Activated CD4-positive, alpha-beta T cell treated with anti-CD3 and anti-CD28 coated beads, Interleukin-2, amount 10 ng/mL, durations not matched to agents 7 days and 5 days (primary cell): ENCODE measurements around the gene CACNA1B. TPM values are rescaled to one million over a fixed set of nuclear protein-coding genes. Genes with fewer than 3 reads are reported as not detected.
"Not testable (repeated sequence)": the region's sequence is repeated elsewhere in the genome, so short reads cannot be mapped to it uniquely, and the experiment has no call there.

Experiments
- CTCF ChIA-PET: fragments of 350-600 bp; sonication (Branson Sonifier 250); formaldehyde crosslinking; loops from one replicate; lab custom pipeline; 2021; ENCODE audit warnings: antibody characterized with exemption; lab: Charles Lee
- POLR2A ChIA-PET: fragments of 350-600 bp; sonication (Branson Sonifier 250); formaldehyde crosslinking; loops from one replicate; lab custom pipeline; 2021; ENCODE audit warnings: antibody characterized with exemption; lab: Charles Lee
- DNase-seq: peaks from one replicate; pipeline ENCODE4 v3.0.0-alpha.2; 2020
- H3K27ac Mint-ChIP-seq: one replicate; pipeline ENCODE4 v1.8.0; 2021; ENCODE audit warnings: mild to moderate bottlenecking, moderate library complexity, mixed read lengths
- H3K27me3 Mint-ChIP-seq: one replicate; pipeline ENCODE4 v1.8.0; 2021; ENCODE audit warnings: mixed read lengths
- H3K36me3 Mint-ChIP-seq: one replicate; pipeline ENCODE4 v1.8.0; 2021; ENCODE audit warnings: low read depth, mixed read lengths
- H3K4me1 Mint-ChIP-seq: one replicate; pipeline ENCODE4 v1.8.0; 2021; ENCODE audit warnings: mixed read lengths
- H3K4me3 Mint-ChIP-seq: one replicate; pipeline ENCODE4 v1.8.0; 2021; ENCODE audit warnings: mild to moderate bottlenecking, moderate library complexity, mixed read lengths
- H3K9me3 Mint-ChIP-seq: one replicate; pipeline ENCODE4 v1.8.0; 2021; ENCODE audit warnings: mixed read lengths
- total RNA-seq, 2 experiments: library from RNA; stranded (reverse); gene quantifications; one replicate each; pipeline ENCODE4 v1.2.3, GENCODE V29; 2021

Gene CACNA1B
- total RNA-seq, 2 experiments from 2014 or later = not detected

DNA sequence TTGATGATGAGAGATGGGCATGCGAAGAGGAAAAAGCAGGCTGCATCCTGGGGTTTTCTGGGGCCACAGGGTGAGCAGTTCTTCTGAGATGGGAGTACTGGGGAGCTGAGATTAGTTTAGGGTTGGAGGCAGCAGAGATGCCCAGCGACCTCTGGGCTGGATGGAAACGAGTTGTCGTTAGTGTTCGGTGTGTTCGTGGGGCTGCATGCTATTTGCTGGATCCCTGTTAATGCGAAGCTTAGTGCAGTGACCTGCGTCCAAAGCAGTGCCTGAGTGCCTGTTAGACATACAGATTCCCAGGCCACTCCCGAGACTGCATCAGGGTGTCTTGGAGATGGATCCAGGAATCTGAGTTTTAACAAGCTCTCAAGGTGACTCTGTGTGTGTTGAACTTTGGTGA, 201.3 kb downstream of the CACNA1B start:
- no peaks in the 10 kb centered on the region for H3K9me3 Mint-ChIP-seq
- ChIA-PET CTCF (no interaction called here), POLR2A (no interaction called here)
- H3K4me1 Mint-ChIP-seq = no peaks in the 10 kb centered on the region
- DNase-seq = no peak
- no peaks in the 10 kb centered on the region for H3K36me3 Mint-ChIP-seq
- no peak overlapping the region for H3K4me3 Mint-ChIP-seq
- H3K27ac Mint-ChIP-seq = no peak overlapping the region
- H3K27me3 Mint-ChIP-seq = peaks cover 2% of the 10 kb centered on the region

DNA sequence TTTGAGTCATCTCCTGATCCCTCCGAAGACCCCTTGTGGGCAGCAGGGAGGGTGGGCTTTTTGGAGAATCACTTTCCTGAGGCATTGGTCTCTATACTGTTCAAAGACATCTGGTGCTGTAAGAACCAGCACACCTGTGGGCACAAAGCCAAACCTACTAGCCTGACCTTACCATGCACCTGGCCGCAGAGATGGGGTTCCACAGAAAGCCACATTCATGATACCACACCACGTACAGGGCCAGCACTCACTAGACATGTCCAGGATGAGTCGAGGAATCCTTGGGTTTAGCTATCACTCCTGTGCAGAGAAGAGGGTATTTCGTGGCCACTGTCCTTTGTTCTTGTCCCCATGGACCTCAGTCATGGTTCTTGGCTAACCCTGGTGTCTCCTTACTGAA, 203.4 kb downstream of the CACNA1B start:
- POLR2A ChIA-PET = no interaction called here
- no peaks in the 10 kb centered on the region for H3K4me1 Mint-ChIP-seq
- no peak overlapping the region for H3K4me3 Mint-ChIP-seq
- H3K36me3 Mint-ChIP-seq = no peaks in the 10 kb centered on the region
- H3K27me3 Mint-ChIP-seq = peaks cover 2% of the 10 kb centered on the region
- CTCF ChIA-PET = no interaction called here
- H3K27ac Mint-ChIP-seq = no peak overlapping the region
- no peak for DNase-seq
- peaks cover 12% of the 10 kb centered on the region for H3K9me3 Mint-ChIP-seq

DNA sequence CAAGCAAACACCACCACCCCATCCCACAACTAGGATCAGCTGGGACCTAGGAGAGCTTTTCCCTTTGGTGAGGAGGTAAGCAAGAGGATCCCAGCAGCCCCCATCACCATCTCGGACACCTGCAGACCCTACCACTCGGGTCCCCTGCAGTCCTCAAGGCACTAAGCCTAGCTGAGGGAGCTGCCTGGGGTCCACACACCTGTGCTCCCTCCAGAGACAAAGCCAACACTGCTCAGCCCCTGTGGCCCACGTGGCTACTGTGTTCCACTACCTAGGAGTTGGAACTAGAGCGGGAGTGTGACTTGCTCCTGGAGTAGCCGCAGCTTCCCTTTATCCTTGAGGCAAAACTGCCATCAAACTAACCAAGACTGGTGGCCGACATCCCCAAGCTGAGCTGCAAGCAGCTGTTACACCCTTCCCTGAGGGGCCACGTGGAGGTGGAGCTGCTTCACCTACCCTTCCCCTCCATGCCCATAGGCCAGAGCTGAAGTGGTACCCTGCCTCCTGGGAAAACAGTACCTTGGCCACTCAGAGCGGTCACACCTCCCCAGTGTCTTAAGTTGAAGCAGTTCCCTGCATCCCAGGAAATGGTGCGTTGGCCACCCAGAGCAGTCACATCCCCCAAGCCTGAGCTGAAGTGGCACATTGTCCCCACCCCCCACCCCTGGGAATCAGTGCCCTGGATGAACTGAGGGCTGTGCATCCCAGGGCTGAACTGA, 205.5 kb downstream of the CACNA1B start:
- Mint-ChIP-seq H3K27me3 (peaks cover 5% of the 10 kb centered on the region), H3K9me3 (peaks cover 15% of the 10 kb centered on the region), H3K36me3 (no peaks in the 10 kb centered on the region), H3K4me3 (no peak overlapping the region), H3K27ac (no peak overlapping the region), H3K4me1 (no peaks in the 10 kb centered on the region)
- DNase-seq = no peak
- POLR2A ChIA-PET = no interaction called here
- CTCF ChIA-PET = interaction anchor here (0.9 kb wide), 1 partner anchor 12 kb away, joined by 3 read pairs; no protein-coding TSS in a partner anchor

DNA sequence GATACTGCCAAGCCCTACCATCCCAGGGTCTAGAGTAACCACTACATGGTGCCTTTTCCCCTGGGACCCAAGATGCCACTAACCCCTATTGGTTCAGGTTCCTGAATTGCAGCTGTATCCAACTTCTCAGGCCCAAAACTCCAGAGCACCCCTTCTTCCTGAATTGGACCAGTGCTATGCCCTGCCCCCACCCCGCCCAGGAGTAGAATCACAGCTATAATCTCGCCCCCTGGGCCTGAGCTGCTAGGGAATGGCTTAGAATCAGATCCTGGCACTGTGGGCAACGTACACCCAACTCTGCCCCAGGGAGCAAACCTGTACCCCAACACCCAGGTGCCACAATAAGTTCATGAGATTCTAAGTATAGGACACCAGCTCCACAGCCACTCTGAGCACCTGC, 206.3 kb downstream of the CACNA1B start:
- H3K27ac Mint-ChIP-seq = no peak overlapping the region
- H3K36me3 Mint-ChIP-seq = no peaks in the 10 kb centered on the region
- H3K4me1 Mint-ChIP-seq = no peaks in the 10 kb centered on the region
- peaks cover 15% of the 10 kb centered on the region for H3K9me3 Mint-ChIP-seq
- peaks cover 7% of the 10 kb centered on the region for H3K27me3 Mint-ChIP-seq
- DNase-seq = no peak
- no peak overlapping the region for H3K4me3 Mint-ChIP-seq
- POLR2A ChIA-PET = no interaction called here
- CTCF ChIA-PET = no interaction called here

DNA sequence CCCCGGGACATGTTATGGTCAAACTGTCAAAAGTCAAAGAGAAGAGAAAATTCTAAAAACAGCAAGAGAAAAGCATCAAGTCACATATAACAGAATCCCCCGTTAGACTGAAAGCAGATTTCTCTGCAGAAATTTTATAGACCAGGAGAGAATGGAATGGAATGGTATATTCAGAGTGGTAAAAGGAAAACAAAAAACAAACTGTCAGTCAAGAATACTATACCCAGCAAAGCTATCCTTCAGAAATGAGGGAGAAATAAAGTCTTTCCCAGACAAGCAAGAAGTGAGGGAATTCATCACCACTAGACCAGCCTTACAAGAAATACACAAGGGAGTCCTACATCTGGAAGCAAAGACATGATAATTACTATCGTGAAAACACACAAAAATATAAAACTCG, 208.0 kb downstream of the CACNA1B start:
- H3K4me3 Mint-ChIP-seq = no peak overlapping the region
- H3K9me3 Mint-ChIP-seq = peaks cover 15% of the 10 kb centered on the region
- ChIA-PET POLR2A (no interaction called here), CTCF (no interaction called here)
- no peaks in the 10 kb centered on the region for H3K36me3 Mint-ChIP-seq
- H3K27me3 Mint-ChIP-seq = peaks cover 15% of the 10 kb centered on the region
- no peak for DNase-seq
- H3K27ac Mint-ChIP-seq = no peak overlapping the region
- no peaks in the 10 kb centered on the region for H3K4me1 Mint-ChIP-seq

DNA sequence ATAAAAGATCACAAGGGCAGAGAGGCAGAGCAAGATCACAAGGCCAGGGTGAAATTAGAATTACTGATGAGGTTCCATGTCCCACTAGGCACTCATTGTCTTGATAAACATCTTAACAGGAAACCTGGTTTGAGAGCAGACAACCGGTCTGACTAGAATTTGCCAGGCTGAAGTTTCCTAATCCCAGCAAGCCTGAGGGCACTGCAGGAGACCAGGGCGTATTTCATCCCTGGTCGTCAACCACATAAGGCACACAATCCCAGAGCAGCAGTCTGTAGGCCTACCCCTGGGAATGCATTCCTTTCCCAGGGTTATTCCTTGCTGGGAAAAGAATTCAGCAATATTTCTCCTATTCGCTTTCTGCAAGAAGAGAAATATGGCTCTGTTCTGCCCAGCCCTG, 214.5 kb downstream of the CACNA1B start:
- H3K4me1 Mint-ChIP-seq, H3K4me3 Mint-ChIP-seq, POLR2A ChIA-PET, CTCF ChIA-PET, DNase-seq, H3K27ac Mint-ChIP-seq, H3K9me3 Mint-ChIP-seq, H3K36me3 Mint-ChIP-seq: not testable (repeated sequence)
- H3K27me3 Mint-ChIP-seq = peaks cover 18% of the 10 kb centered on the region

DNA sequence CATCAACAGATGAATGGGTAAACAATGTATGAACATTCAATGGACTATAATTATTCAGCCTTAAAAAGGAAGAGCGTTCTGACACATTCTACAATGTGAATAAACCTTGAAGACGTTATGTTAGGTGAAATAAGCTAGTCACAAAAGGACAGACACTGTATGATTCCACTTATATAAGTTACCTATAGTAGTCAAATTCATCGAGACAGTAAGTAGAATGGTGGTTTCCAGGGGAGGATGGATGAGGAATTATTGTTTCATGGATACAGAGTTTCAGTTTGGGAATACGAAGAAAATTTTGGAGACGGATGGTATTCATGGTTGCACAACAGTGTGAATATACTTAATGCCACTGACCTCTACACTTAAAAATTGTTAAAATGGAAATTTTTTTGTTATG, 216.4 kb downstream of the CACNA1B start:
- ChIA-PET POLR2A (no interaction called here), CTCF (no interaction called here)
- no peak for DNase-seq
- Mint-ChIP-seq H3K9me3 (no peaks in the 10 kb centered on the region), H3K36me3 (no peaks in the 10 kb centered on the region), H3K27ac (no peak overlapping the region), H3K27me3 (peaks cover 14% of the 10 kb centered on the region), H3K4me1 (no peaks in the 10 kb centered on the region), H3K4me3 (no peak overlapping the region)

DNA sequence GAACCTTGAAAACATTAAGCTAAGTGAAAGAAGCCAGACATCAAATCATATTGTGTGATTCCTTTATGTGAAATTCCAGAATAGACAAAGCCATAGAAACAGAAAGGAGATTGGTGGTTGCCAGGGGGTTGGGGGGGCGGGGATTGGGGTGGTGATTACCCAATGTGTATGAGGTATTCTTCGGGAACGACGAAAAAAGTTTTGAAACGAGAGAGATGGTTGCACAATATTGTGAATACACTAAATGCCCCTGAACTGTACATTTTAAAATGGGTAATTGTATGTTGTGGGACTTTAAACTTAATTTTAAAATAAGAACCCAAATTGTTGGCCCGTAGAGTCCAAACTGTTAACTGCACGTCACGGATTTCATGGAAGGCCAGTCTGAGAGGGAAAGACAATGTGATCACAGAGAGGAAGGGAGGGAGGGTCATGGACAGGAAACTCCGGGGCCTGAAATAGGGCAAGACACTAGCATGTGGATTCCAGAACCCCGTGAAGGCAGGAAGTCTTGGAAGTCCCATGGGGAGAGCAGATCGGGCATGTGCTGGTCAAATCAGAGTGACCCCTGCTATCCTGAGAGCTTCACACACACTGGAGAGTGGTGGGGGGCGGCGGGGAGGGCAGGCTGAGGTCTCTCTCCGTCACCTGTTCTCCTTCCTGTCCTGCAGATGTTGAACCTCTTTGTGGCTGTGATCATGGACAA, 218.4 kb downstream of the CACNA1B start:
- POLR2A ChIA-PET = no interaction called here

DNA sequence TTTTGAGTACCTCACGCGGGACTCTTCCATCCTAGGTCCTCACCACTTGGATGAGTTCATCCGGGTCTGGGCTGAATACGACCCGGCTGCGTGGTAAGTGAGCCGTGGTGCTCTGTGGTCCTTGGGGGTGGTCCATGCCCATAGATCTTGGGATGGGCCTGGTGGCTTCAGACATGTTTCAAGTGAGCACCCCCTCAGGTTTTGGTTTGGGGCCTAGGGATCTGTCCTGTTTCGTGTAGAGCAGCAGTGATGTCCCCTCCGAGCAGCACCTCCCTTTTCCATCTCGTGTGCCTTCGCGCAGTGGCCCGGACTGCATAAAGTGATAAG, 218.9 kb downstream of the CACNA1B start:
- ChIA-PET POLR2A (no interaction called here), CTCF (no interaction called here)
- H3K4me3 Mint-ChIP-seq = no peak overlapping the region
- no peak overlapping the region for H3K27ac Mint-ChIP-seq
- H3K36me3 Mint-ChIP-seq = no peaks in the 10 kb centered on the region
- H3K4me1 Mint-ChIP-seq = no peaks in the 10 kb centered on the region
- no peak for DNase-seq
- no peaks in the 10 kb centered on the region for H3K9me3 Mint-ChIP-seq
- no peaks in the 10 kb centered on the region for H3K27me3 Mint-ChIP-seq

More for the DNA sequence above, 218.4 kb downstream of the CACNA1B start:
- Mint-ChIP-seq H3K9me3 (no peaks in the 10 kb centered on the region), H3K4me1 (no peaks in the 10 kb centered on the region), H3K27me3 (no peaks in the 10 kb centered on the region), H3K36me3 (no peaks in the 10 kb centered on the region), H3K4me3 (no peak overlapping the region), H3K27ac (no peak overlapping the region)
- CTCF ChIA-PET = no interaction called here
- no peak for DNase-seq

DNA sequence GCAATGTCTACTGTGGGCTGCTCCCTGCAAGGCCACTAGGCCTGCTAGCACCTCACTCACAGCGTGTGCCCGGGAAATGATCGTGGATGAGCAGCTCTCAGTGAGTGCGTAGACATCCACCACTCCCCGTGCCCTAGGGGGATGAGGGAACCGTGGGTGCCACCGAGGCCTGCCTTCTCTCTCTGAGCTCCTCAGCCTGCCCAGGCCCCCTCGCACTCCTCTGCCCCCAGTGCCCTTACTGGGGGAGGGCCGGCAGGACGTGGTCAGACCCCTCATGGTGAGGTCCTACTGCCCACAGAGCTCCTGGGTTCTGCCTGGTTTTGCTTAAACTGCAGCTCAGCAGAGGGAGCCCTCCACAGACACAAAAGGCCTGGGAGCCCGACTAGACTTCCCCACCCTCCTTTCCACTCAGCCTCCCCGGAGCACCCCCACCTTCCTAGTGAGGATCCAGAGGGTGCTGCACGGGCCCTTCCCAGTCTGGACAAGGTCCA, 220.0 kb downstream of the CACNA1B start:
- H3K27me3 Mint-ChIP-seq = no peaks in the 10 kb centered on the region

DNA sequence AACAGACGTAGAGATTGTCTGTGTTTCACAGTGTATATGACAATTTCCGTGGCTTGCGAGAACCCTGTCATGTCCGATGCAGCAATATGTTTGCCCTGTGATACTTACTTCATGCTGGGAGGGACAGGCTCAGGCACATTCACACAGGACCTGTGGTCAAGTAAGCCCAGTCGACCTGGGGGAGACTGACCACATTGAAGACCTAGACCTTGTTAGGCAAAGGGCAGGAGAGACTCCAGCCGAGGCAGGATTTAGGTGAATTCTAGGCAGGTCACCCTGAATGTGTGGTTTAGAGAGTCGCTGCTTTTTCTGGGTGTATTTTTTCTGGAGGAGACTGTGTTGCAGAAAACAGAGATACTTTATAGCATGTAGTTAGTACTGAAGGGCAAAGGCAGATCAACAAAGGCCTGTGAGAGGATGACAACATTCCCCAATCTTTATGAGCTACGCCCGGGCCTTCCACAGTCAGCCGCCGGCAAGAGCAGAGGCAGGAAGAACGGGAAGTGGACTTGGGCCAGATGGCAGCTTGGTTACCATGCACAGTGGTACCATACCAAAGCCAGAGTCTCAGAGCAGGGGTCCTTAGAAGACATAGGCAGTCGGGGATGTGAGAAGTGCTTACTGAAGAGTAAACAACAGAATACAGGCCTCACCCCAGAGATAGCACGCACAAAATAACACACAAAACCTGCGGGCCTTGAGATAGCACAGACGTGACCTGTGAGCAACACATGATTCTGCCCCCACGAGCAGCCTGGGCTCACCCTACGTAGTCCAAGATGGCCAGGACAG, 220.7 kb downstream of the CACNA1B start:
- no peak for DNase-seq
- H3K27me3 Mint-ChIP-seq = no peaks in the 10 kb centered on the region
- H3K4me1 Mint-ChIP-seq = no peaks in the 10 kb centered on the region
- H3K36me3 Mint-ChIP-seq = no peaks in the 10 kb centered on the region
- ChIA-PET POLR2A (no interaction called here), CTCF (no interaction called here)
- H3K27ac Mint-ChIP-seq = no peak overlapping the region
- H3K9me3 Mint-ChIP-seq = no peaks in the 10 kb centered on the region
- no peak overlapping the region for H3K4me3 Mint-ChIP-seq

More for the DNA sequence above, 220.0 kb downstream of the CACNA1B start:
- no peaks in the 10 kb centered on the region for H3K9me3 Mint-ChIP-seq
- CTCF ChIA-PET = no interaction called here
- no peak overlapping the region for H3K27ac Mint-ChIP-seq
- no peaks in the 10 kb centered on the region for H3K4me1 Mint-ChIP-seq
- POLR2A ChIA-PET = no interaction called here
- DNase-seq = no peak
- H3K36me3 Mint-ChIP-seq = no peaks in the 10 kb centered on the region
- H3K4me3 Mint-ChIP-seq = no peak overlapping the region

DNA sequence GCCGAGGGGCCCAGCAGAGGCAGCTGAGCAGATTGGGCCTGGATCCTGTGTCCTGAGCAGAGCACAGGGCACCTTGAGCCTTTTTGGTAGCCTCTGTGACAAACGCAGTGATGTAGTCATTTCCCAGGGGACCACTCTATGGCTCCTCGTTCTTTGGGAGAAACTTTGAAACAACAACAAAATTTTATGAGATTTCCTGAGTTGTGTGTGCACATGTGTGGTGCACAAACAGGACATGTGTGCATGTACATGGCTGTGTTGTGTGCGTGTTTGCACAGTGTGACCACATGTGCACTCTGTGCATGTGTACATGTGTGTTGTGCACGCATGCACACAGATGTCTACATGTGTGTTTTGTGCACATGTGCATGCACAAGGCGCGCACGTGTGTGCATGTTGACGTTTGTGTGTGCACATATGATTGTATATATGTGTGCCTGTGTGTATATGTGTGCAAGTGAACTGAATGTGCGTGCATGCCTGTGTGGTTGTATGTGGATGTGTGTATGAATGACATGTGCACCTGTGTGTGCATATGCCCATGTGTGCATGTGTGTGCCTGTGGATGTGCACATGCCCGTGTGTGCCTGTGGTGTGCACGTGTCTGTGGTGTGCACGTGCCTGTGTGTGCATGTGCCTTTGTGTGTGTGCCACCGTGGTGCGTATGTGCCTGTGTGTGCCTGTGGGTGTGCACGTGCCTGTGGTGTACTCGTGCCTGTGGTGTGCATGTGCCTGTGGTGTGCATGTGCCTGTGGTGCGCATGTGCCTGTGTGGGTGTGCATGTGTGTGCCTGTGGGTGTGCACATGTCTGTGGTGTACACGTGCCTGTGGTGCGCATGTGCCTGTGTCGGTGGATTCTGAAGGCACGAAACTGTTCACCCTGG, 221.6 kb downstream of the CACNA1B start:
- no peak for DNase-seq
- Mint-ChIP-seq H3K9me3 (no peaks in the 10 kb centered on the region), H3K27me3 (no peaks in the 10 kb centered on the region), H3K27ac (no peak overlapping the region), H3K4me1 (no peaks in the 10 kb centered on the region), H3K36me3 (no peaks in the 10 kb centered on the region), H3K4me3 (no peak overlapping the region)
- CTCF ChIA-PET = no interaction called here
- POLR2A ChIA-PET = no interaction called here
